IMR-90 (cell line): Measurements from ENCODE around the gene FAM81A. TPM values are rescaled to one million over a fixed set of nuclear protein-coding genes. Genes with fewer than 3 reads are reported as not detected.

ENCODE experiments used
- ATAC-seq: fragments of 200-7000 bp; cut with Tn5 transposase; 2 replicates; pipeline ENCODE4 v1.9.1; 2020; ENCODE audit warnings: low read depth, mild to moderate bottlenecking, moderate library complexity
- BruUV-seq: library from RNA; stranded (reverse); fragments of 400-500 nt; replicated peaks from 2 replicates; lab custom pipeline; 2021; lab: Mats Ljungman, UMichigan
- CTCF ChIA-PET: fragments of 300-600 bp; formaldehyde crosslinking; extraction: SDS; loops from one replicate; lab custom pipeline; 2021; ENCODE audit warnings: antibody characterized with exemption; lab: Yijun Ruan, JAX
- POLR2A ChIA-PET: fragments of 300-600 bp; sonication (Branson Sonifier 250); formaldehyde crosslinking; loops from one replicate; lab custom pipeline; 2022; ENCODE audit warnings: antibody characterized with exemption; ENCODE audit not compliant: unreplicated experiment; lab: Charles Lee
- DNase-seq: peaks from one replicate; pipeline ENCODE4 v3.0.0; 2013
- H2AFZ ChIP-seq: replicated peaks from 2 replicates; pipeline ENCODE3; 2013; ENCODE audit warnings: low read length, mild to moderate bottlenecking; ENCODE audit not compliant: poor library complexity
- H2AK5ac ChIP-seq: 2 replicates; pipeline ENCODE4 v1.6.1; 2013; ENCODE audit warnings: low read depth, low read length, inconsistent platforms
- H2AK9ac ChIP-seq: replicated peaks from 2 replicates; pipeline ENCODE3; 2013; ENCODE audit warnings: mild to moderate bottlenecking, low read depth, low read length, moderate library complexity; ENCODE audit not compliant: poor library complexity
- H2BK120ac ChIP-seq: 2 replicates; pipeline ENCODE4 v1.6.1; 2013; ENCODE audit warnings: low read depth, low read length, inconsistent platforms
- H2BK15ac ChIP-seq: 3 replicates; pipeline ENCODE4 v1.6.1; 2013; ENCODE audit warnings: low read depth, low read length, inconsistent platforms
- H2BK20ac ChIP-seq: 2 replicates; pipeline ENCODE4 v1.6.1; 2013; ENCODE audit warnings: low read depth, mild to moderate bottlenecking, inconsistent platforms, low read length, moderate library complexity
- H2BK5ac ChIP-seq: 2 replicates; pipeline ENCODE4 v1.6.1; 2013; ENCODE audit warnings: mild to moderate bottlenecking, low read depth, low read length, inconsistent platforms; ENCODE audit not compliant: poor library complexity, severe bottlenecking
- H3K14ac ChIP-seq: replicated peaks from 2 replicates; pipeline ENCODE4 v1.6.1; 2013; ENCODE audit warnings: low read depth, low read length, inconsistent platforms
- H3K18ac ChIP-seq: 2 replicates; pipeline ENCODE4 v1.6.1; 2013; ENCODE audit warnings: low read depth, low read length, control low read depth
- H3K23ac ChIP-seq: 2 replicates; pipeline ENCODE4 v1.6.1; 2013; ENCODE audit warnings: low read depth, low read length, inconsistent platforms
- H3K27ac ChIP-seq: 2 replicates; pipeline ENCODE4 v1.5.1; 2013; ENCODE audit warnings: mild to moderate bottlenecking, control low read depth, low read length; ENCODE audit not compliant: insufficient read depth
- H3K27me3 ChIP-seq: 2 replicates; pipeline ENCODE4 v1.6.1; 2013; ENCODE audit warnings: low read length; ENCODE audit not compliant: control insufficient read depth, insufficient read depth
- H3K36me3 ChIP-seq: 2 replicates; pipeline ENCODE4 v1.6.1; 2013; ENCODE audit warnings: low read length, mixed read lengths; ENCODE audit not compliant: control insufficient read depth, insufficient read depth
- H3K4ac ChIP-seq: 2 replicates; pipeline ENCODE4 v1.6.1; 2013; ENCODE audit warnings: low read depth, low read length, inconsistent platforms
- H3K4me1 ChIP-seq: 2 replicates; pipeline ENCODE4 v1.6.1; 2013; ENCODE audit warnings: low read length, mixed read lengths; ENCODE audit not compliant: control insufficient read depth, insufficient read depth
- H3K4me2 ChIP-seq: 2 replicates; pipeline ENCODE4 v1.6.1; 2013; ENCODE audit warnings: low read depth, mild to moderate bottlenecking, control low read depth, low read length, moderate library complexity
- H3K4me3 ChIP-seq: 2 replicates; pipeline ENCODE4 v1.5.1; 2013; ENCODE audit warnings: low read depth, mild to moderate bottlenecking, control low read depth, low read length, moderate library complexity; ENCODE audit not compliant: insufficient read depth
- H3K56ac ChIP-seq: 2 replicates; pipeline ENCODE4 v1.6.1; 2013; ENCODE audit warnings: low read length, inconsistent platforms; ENCODE audit not compliant: insufficient read depth; ENCODE audit errors: extremely low read depth
- H3K79me1 ChIP-seq, 2 experiments: 2 replicates each; pipeline ENCODE4 v1.6.1; 2013; ENCODE audit warnings: low read length in 2 of 2, inconsistent platforms in 1 of 2, low read depth in 1 of 2
- H3K9ac ChIP-seq: 2 replicates; pipeline ENCODE4 v1.6.1; 2013; ENCODE audit warnings: low read depth, low read length, control low read depth
- H3K9me1 ChIP-seq: 2 replicates; pipeline ENCODE4 v1.6.1; 2013; ENCODE audit warnings: low read length, inconsistent platforms; ENCODE audit not compliant: insufficient read depth
- H3K9me3 ChIP-seq: 2 replicates; pipeline ENCODE4 v1.6.1; 2013; ENCODE audit warnings: low read length; ENCODE audit not compliant: control insufficient read depth, insufficient read depth
- H4K20me1 ChIP-seq: 2 replicates; pipeline ENCODE4 v1.6.1; 2013; ENCODE audit warnings: low read length, inconsistent platforms; ENCODE audit not compliant: insufficient read depth
- H4K5ac ChIP-seq: 2 replicates; pipeline ENCODE4 v1.6.1; 2013; ENCODE audit warnings: mild to moderate bottlenecking, low read depth, low read length, control low read depth
- H4K8ac ChIP-seq, 2 experiments: 2 replicates each; pipeline ENCODE4 v1.6.1; 2013; ENCODE audit warnings: low read depth in 2 of 2, low read length in 2 of 2, control low read depth in 1 of 2, inconsistent platforms in 1 of 2
- H4K91ac ChIP-seq: 2 replicates; pipeline ENCODE4 v1.6.1; 2013; ENCODE audit warnings: low read depth, low read length, inconsistent platforms; ENCODE audit not compliant: insufficient read depth
- CTCF ChIP-seq: conservative IDR thresholded peaks from 2 replicates; pipeline ENCODE4 v1.5.1; 2012; ENCODE audit warnings: mild to moderate bottlenecking, low read depth, low read length, improper control_type of control experiment
- ELK1 ChIP-seq: fragments of 150-350 bp; IDR thresholded peaks from 2 replicates; pipeline ENCODE4 v1.6.1; 2016; ENCODE audit warnings: low read depth, mild to moderate bottlenecking, low read length, moderate library complexity, borderline replicate concordance
- MAZ ChIP-seq: IDR thresholded peaks from 2 replicates; pipeline ENCODE4 v1.6.1; 2012; ENCODE audit warnings: low read depth, mild to moderate bottlenecking, low read length, improper control_type of control experiment, moderate library complexity, borderline replicate concordance
- MXI1 ChIP-seq: IDR thresholded peaks from 2 replicates; pipeline ENCODE4 v1.6.1; 2012; ENCODE audit warnings: low read depth, mild to moderate bottlenecking, low read length, moderate library complexity, borderline replicate concordance
- NFE2L2 ChIP-seq: fragments of 150-350 bp; IDR thresholded peaks from 2 replicates; pipeline ENCODE4 v1.6.1; 2016; ENCODE audit warnings: low read depth, mild to moderate bottlenecking, low read length
- POLR2A ChIP-seq: IDR thresholded peaks from 2 replicates; pipeline ENCODE4 v1.6.1; 2012; ENCODE audit warnings: mild to moderate bottlenecking, low read depth, low read length
- RAD21 ChIP-seq: IDR thresholded peaks from 2 replicates; pipeline ENCODE4 v1.6.1; 2012; ENCODE audit warnings: low read length, improper control_type of control experiment
- RCOR1 ChIP-seq: IDR thresholded peaks from 2 replicates; pipeline ENCODE4 v1.6.1; 2012; ENCODE audit warnings: mild to moderate bottlenecking, low read length, improper control_type of control experiment; ENCODE audit not compliant: insufficient replicate concordance
- RFX5 ChIP-seq: IDR thresholded peaks from 2 replicates; pipeline ENCODE4 v1.8.0; 2012; ENCODE audit warnings: low read depth, mild to moderate bottlenecking, low read length, moderate library complexity
- SMC3 ChIP-seq: fragments of 150-350 bp; IDR thresholded peaks from 2 replicates; pipeline ENCODE4 v1.6.1; 2016; ENCODE audit warnings: low read depth, mild to moderate bottlenecking, antibody characterized with exemption, low read length, moderate library complexity
- WGBS, 2 experiments: methylation state at CpG; one replicate each; pipeline versions ENCODE4 v1.1.5 to v1.1.7; 2013; ENCODE audit warnings: missing lambda C conversion rate in 2 of 2; ENCODE audit not compliant: insufficient read length in 1 of 2; ENCODE audit errors: extremely low coverage in 2 of 2; 5-methylcytosine and 5-hydroxymethylcytosine counted together
- dilution Hi-C: fragments of 300-500 bp; cut with HindIII; formaldehyde crosslinking; loops from one replicate; pipeline ENCODE4 v1.14.3; 2018; ENCODE audit warnings: low sequenced_read_pairs; ENCODE audit not compliant: unreplicated experiment
- in situ Hi-C: fragments of 300-500 bp; cut with MboI; formaldehyde crosslinking; loops from 3 replicates; pipeline ENCODE4 v1.14.3; 2019; ENCODE audit warnings: low sequenced_read_pairs, inconsistent platforms, mixed read lengths
- intact Hi-C: fragments of 100-400 bp; cut with micrococcal nuclease; formaldehyde crosslinking; loops from 2 replicates; pipeline ENCODE4 v1.10.0; 2022
- polyA plus RNA-seq, 3 experiments: library from polyadenylated mRNA; depleted of rRNA; stranded (reverse); fragments of >200 nt; gene quantifications; 2 replicates each; pipeline ENCODE4 v1.2.3, GENCODE V29; 2012; ENCODE audit warnings: low replicate concordance in 1 of 3
- total RNA-seq: library from RNA; depleted of rRNA; stranded (reverse); fragments of >200 nt; gene quantifications from 2 replicates; pipeline ENCODE4 v1.2.3, GENCODE V29; 2012

FAM81A gene
- total and polyA plus RNA-seq, 2 of the 4 experiments (the other 2 are of a cell fraction), result not detected

- Histone ChIP-seq H2AFZ (no peak overlapping the region), H2BK20ac (no peak overlapping the region), H3K79me1 (no peaks in the 10 kb centered on the region), H2AK5ac (no peak overlapping the region), H3K27ac (no peak overlapping the region), H3K23ac (no peak overlapping the region), H4K8ac (no peak overlapping the region), H4K5ac (no peak overlapping the region), H3K4me2 (no peak overlapping the region), H3K4me3 (no peak overlapping the region), H4K91ac (no peak overlapping the region), H2BK15ac (no peak overlapping the region), H2AK9ac (no peak overlapping the region), H3K9me1 (no peaks in the 10 kb centered on the region), H2BK5ac (no peak overlapping the region), H3K56ac (no peak overlapping the region), H3K4ac (no peak overlapping the region), H3K36me3 (no peaks in the 10 kb centered on the region), H4K20me1 (no peaks in the 10 kb centered on the region), H3K18ac (no peak overlapping the region), H3K14ac (no peak overlapping the region), H3K9me3 (no peaks in the 10 kb centered on the region), H2BK120ac (no peak overlapping the region), H3K9ac (no peak overlapping the region), H3K4me1 (no peaks in the 10 kb centered on the region), H3K27me3 (peaks cover 6% of the 10 kb centered on the region; the same call in 1 of the 2 replicates)
- intact Hi-C loops (loop anchor here (5.0 to 10.0 kb wide), 2 partner anchors 109 to 792 kb away; no protein-coding TSS in a partner anchor), dilution Hi-C loops (no loop called here), in situ Hi-C loops (no loop called here)
- TF ChIP-seq SMC3, result peak; percentile 53
- no peak for TF ChIP-seq RCOR1
- TF ChIP-seq MAZ, result no peak
- peak; percentile 73 for TF ChIP-seq CTCF
- TF ChIP-seq RFX5, result no peak
- no peak for TF ChIP-seq MXI1
- TF ChIP-seq POLR2A, result no peak
- peak; percentile 66 for TF ChIP-seq RAD21
- no peak for TF ChIP-seq NFE2L2
- no peak for TF ChIP-seq ELK1
- CTCF ChIA-PET, result interaction anchor here (0.6 to 1.6 kb wide), 22 partner anchors 13 to 905 kb away, joined by 3 to 9 read pairs (median 4); partner anchors contain the start of gene GTF2A2
- POLR2A ChIA-PET, result no interaction called here
- no CpG with 5 or more reads among the region's 8 CpGs for WGBS, 2 experiments
- no TSS peak for BruUV-seq
- DNase-seq, result peak; percentile 21
- peak; percentile 55; the same call in 1 of the 2 replicates for ATAC-seq
Observed at GRCh38 chr15:59532770-59533379, 94.9 kb downstream of the FAM81A start.
